Keratinocyte (primary cell): ENCODE data around the gene LYPD1. TPM values are rescaled to one million over a fixed set of nuclear protein-coding genes. Genes with fewer than 3 reads are reported as not detected.

Source experiments
- DNase-seq: peaks from one replicate; pipeline ENCODE4 v3.0.0-alpha.2; 2011; ENCODE audit warnings: low read depth, missing footprints, low spot score
- FAIRE-seq: peaks from 2 replicates; lab custom pipeline; 2011; peaks lifted over from hg19 to GRCh38; lab: Jason Lieb, UNC
- H2AFZ ChIP-seq: 2 replicates; pipeline ENCODE4 v1.6.0; 2012; ENCODE audit warnings: low read length, control low read depth, inconsistent platforms; ENCODE audit not compliant: control insufficient read depth
- H3K27ac ChIP-seq: 2 replicates; pipeline ENCODE4 v1.5.1; 2011; ENCODE audit warnings: low read length; ENCODE audit not compliant: control insufficient read depth, insufficient read depth
- H3K27me3 ChIP-seq: 3 replicates; pipeline ENCODE4 v1.6.0; 2011; ENCODE audit warnings: low read length; ENCODE audit not compliant: control insufficient read depth, insufficient read depth; ENCODE audit errors: extremely low read depth
- H3K36me3 ChIP-seq, 2 experiments: 2 replicates in 1 of 2; 3 replicates in 1 of 2; pipeline ENCODE4 v1.5.1; 2011; ENCODE audit warnings: low read length in 2 of 2, mild to moderate bottlenecking in 1 of 2; ENCODE audit not compliant: control insufficient read depth in 2 of 2, insufficient read depth in 2 of 2; ENCODE audit errors: extremely low read depth in 1 of 2
- H3K4me1 ChIP-seq: 3 replicates; pipeline ENCODE4 v1.5.1; 2011; ENCODE audit warnings: low read length; ENCODE audit not compliant: control insufficient read depth, insufficient read depth; ENCODE audit errors: extremely low read depth
- H3K4me2 ChIP-seq: 3 replicates; pipeline ENCODE4 v1.6.0; 2011; ENCODE audit warnings: low read depth, low read length; ENCODE audit not compliant: control insufficient read depth, insufficient read depth; ENCODE audit errors: extremely low read depth
- H3K4me3 ChIP-seq, 3 experiments: fragments of 200-600 bp in 1 of 3; sonication (generic) in 1 of 3; 2 replicates in 2 of 3; 3 replicates in 1 of 3; pipeline ENCODE4 v1.5.1; 2011 to 2016; ENCODE audit warnings: low read length in 3 of 3, mild to moderate bottlenecking in 3 of 3, control low read depth in 2 of 3, inconsistent platforms in 1 of 3, low read depth in 1 of 3, mixed read lengths in 1 of 3, mixed run types in 1 of 3, moderate library complexity in 1 of 3; ENCODE audit not compliant: control insufficient read depth in 2 of 3, insufficient read depth in 2 of 3; ENCODE audit errors: extremely low read depth in 1 of 3
- H3K79me2 ChIP-seq: 2 replicates; pipeline ENCODE4 v1.6.0; 2012; ENCODE audit warnings: low read length; ENCODE audit not compliant: control insufficient read depth, insufficient read depth
- H3K9ac ChIP-seq: 3 replicates; pipeline ENCODE4 v1.6.0; 2011; ENCODE audit warnings: low read length; ENCODE audit not compliant: control insufficient read depth, insufficient read depth; ENCODE audit errors: extremely low read depth
- H3K9me1 ChIP-seq: 3 replicates; pipeline ENCODE4 v1.6.0; 2011; ENCODE audit warnings: low read length; ENCODE audit not compliant: control insufficient read depth, insufficient read depth; ENCODE audit errors: extremely low read depth
- H3K9me3 ChIP-seq: 2 replicates; pipeline ENCODE4 v1.5.1; 2012; ENCODE audit warnings: low read depth, low read length; ENCODE audit not compliant: control insufficient read depth
- H4K20me1 ChIP-seq: 3 replicates; pipeline ENCODE4 v1.6.0; 2011; ENCODE audit warnings: low read length; ENCODE audit not compliant: control insufficient read depth, insufficient read depth; ENCODE audit errors: extremely low read depth
- EZH2 ChIP-seq: IDR thresholded peaks from one replicate; pipeline ENCODE4 v1.6.1; 2012; ENCODE audit warnings: inconsistent platforms, mild to moderate bottlenecking, low read length, moderate library complexity
- dilution Hi-C: fragments of 300-500 bp; cut with MboI; formaldehyde crosslinking; loops from one replicate; pipeline ENCODE4 v1.7.0; 2020; ENCODE audit warnings: low sequenced_read_pairs; ENCODE audit not compliant: extremely low pct_ligation_motif_present
- polyA plus RNA-seq, 5 experiments: library from polyadenylated mRNA; depleted of rRNA in 3 of 5; stranded (reverse) in 3 of 5; stranded (forward) in 1 of 5; unstranded in 1 of 5; fragments of >200 nt; gene quantifications; 1 replicate in 1 of 5; 2 replicates in 3 of 5; 3 replicates in 1 of 5; pipeline versions ENCODE4 v1.2.1 to v1.2.3, GENCODE V29; 2011 to 2012; ENCODE audit warnings: missing spikeins in 2 of 5, low read depth in 1 of 5, low replicate concordance in 1 of 5
- TF ChIP-seq, protein P1 (sequence below), 3 experiments: IDR thresholded peaks in 1 of 3; conservative IDR thresholded peaks in 1 of 3; optimal IDR thresholded peaks in 1 of 3; 2 replicates in 2 of 3; 3 replicates in 1 of 3; pipeline versions ENCODE3 to v1.5.1; 2011; ENCODE audit warnings: low read length in 3 of 3, mild to moderate bottlenecking in 3 of 3, moderate library complexity in 2 of 3, control low read depth in 1 of 3, inconsistent platforms in 1 of 3; ENCODE audit not compliant: insufficient read depth in 2 of 3; ENCODE audit errors: extremely low read depth in 1 of 3

LYPD1 gene
- polyA plus RNA-seq, 1 donor (not counting 4 experiments of a cell fraction or from before 2014, with no cell fraction given), result 0.03 TPM

DNA sequence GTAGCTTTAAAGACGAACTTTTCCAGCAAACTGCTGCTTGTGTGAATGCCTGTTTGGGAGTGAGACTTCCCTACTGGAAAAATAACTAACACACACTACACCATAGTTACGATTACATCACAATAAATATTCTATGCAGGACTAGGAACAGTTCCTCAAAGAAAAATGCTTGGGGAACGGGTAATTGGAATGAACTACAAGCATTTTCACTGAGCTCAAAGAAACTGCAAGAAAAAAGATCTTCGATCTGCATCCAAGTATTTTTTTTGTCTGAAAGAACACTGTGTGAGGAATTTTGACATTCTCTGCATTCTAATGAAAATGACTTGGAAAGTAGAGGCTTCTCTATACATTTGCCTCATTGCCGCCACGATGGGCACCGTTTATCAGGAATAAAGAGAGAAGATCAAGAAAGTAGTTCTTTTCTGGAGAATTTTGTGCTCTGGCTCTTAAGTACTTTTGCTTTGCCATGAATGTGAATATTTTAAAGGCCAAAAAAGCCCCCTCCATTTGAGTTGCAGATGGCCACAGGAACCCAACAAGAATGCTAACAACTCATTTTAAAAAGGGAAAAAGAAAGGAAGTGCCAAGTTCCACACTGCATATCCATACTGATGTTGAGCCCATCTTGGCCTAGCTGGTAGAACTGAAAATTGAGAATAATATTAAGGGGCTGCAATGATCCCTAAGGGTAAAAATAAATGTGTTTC, 13.6 kb downstream of the LYPD1 start:
- Histone ChIP-seq H3K4me1 (peaks cover 3% of the 10 kb centered on the region), H3K4me3 (no peak overlapping the region), H3K9ac (no peak overlapping the region), H3K9me3 (no peaks in the 10 kb centered on the region), H3K79me2 (no peaks in the 10 kb centered on the region), H3K27ac (no peak overlapping the region), H3K27me3 (no peaks in the 10 kb centered on the region), H2AFZ (no peak overlapping the region), H4K20me1 (no peaks in the 10 kb centered on the region), H3K4me2 (no peak overlapping the region), H3K36me3 (no peaks in the 10 kb centered on the region), H3K9me1 (no peaks in the 10 kb centered on the region)
- dilution Hi-C loops, result no loop called here
- TF ChIP-seq, protein P1, sequence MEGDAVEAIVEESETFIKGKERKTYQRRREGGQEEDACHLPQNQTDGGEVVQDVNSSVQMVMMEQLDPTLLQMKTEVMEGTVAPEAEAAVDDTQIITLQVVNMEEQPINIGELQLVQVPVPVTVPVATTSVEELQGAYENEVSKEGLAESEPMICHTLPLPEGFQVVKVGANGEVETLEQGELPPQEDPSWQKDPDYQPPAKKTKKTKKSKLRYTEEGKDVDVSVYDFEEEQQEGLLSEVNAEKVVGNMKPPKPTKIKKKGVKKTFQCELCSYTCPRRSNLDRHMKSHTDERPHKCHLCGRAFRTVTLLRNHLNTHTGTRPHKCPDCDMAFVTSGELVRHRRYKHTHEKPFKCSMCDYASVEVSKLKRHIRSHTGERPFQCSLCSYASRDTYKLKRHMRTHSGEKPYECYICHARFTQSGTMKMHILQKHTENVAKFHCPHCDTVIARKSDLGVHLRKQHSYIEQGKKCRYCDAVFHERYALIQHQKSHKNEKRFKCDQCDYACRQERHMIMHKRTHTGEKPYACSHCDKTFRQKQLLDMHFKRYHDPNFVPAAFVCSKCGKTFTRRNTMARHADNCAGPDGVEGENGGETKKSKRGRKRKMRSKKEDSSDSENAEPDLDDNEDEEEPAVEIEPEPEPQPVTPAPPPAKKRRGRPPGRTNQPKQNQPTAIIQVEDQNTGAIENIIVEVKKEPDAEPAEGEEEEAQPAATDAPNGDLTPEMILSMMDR (optimal IDR thresholded peaks at IDR 0.05 in 1 of 3, IDR thresholded peaks at IDR 0.05 in 1 of 3, conservative IDR thresholded peaks at IDR 0.05 in 1 of 3; ENCODE audit: extremely low read depth in 1 of 3, insufficient read depth in 2 of 3, low read length in 3 of 3), result no peak
- no peak for TF ChIP-seq EZH2
- DNase-seq (no peak), FAIRE-seq (no peak)

DNA sequence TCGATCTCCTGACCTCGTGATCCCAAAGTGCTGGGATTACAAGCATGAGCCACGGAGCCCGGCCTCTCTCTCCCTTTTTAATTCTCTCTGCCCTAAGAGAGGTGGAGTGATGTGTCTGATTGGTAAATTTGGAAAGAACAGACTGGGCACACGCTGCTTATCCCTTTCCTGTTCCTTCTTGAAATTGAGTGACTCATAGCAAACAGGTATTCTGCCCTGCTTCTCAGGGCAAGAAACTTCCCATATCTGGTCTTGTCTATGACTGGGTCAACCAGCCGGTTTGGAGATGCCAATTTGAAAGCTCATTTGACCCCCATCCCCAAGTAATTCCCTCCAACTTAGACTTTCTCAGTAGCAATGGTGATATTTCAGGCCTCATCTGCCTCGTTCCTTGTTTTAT, 15.0 kb downstream of the LYPD1 start:
- Histone ChIP-seq H4K20me1 (no peaks in the 10 kb centered on the region), H3K9me3 (no peaks in the 10 kb centered on the region), H3K4me3 (no peak overlapping the region), H3K9ac (no peak overlapping the region), H3K36me3 (no peaks in the 10 kb centered on the region), H3K9me1 (no peaks in the 10 kb centered on the region), H3K27ac (no peak overlapping the region), H3K4me1 (peaks cover 3% of the 10 kb centered on the region), H2AFZ (no peak overlapping the region), H3K79me2 (no peaks in the 10 kb centered on the region), H3K4me2 (peak overlapping the region; percentile 36), H3K27me3 (no peaks in the 10 kb centered on the region)
- TF ChIP-seq EZH2, result no peak
- TF ChIP-seq, protein P1 (optimal IDR thresholded peaks at IDR 0.05 in 1 of 3, IDR thresholded peaks at IDR 0.05 in 1 of 3, conservative IDR thresholded peaks at IDR 0.05 in 1 of 3; ENCODE audit: extremely low read depth in 1 of 3, insufficient read depth in 2 of 3, low read length in 3 of 3), result no peak
- no peak for DNase-seq
- dilution Hi-C loops, result no loop called here
- peak; percentile 82 for FAIRE-seq
